HL-60 (cell line): ENCODE results near the gene HMCN2.

Source experiments
- GABPA ChIP-seq: IDR thresholded peaks from 2 replicates; pipeline ENCODE4 v1.6.1; 2012; ENCODE audit warnings: low read depth
- POLR2AphosphoS5 ChIP-seq: IDR thresholded peaks from 2 replicates; pipeline ENCODE4 v1.6.1; 2012; ENCODE audit warnings: low read depth
- REST ChIP-seq: IDR thresholded peaks from 2 replicates; pipeline ENCODE4 v1.6.1; 2012; ENCODE audit warnings: low read depth; ENCODE audit not compliant: insufficient replicate concordance
- SPI1 ChIP-seq: IDR thresholded peaks from 2 replicates; pipeline ENCODE4 v1.6.1; 2012; ENCODE audit warnings: low read depth, mild to moderate bottlenecking, borderline replicate concordance
- TF ChIP-seq, protein P1 (sequence below): IDR thresholded peaks from one replicate; pipeline ENCODE4 v1.5.1; 2011; ENCODE audit warnings: low read length, control low read depth, inconsistent platforms; ENCODE audit not compliant: insufficient read depth

- TF ChIP-seq, protein P1, sequence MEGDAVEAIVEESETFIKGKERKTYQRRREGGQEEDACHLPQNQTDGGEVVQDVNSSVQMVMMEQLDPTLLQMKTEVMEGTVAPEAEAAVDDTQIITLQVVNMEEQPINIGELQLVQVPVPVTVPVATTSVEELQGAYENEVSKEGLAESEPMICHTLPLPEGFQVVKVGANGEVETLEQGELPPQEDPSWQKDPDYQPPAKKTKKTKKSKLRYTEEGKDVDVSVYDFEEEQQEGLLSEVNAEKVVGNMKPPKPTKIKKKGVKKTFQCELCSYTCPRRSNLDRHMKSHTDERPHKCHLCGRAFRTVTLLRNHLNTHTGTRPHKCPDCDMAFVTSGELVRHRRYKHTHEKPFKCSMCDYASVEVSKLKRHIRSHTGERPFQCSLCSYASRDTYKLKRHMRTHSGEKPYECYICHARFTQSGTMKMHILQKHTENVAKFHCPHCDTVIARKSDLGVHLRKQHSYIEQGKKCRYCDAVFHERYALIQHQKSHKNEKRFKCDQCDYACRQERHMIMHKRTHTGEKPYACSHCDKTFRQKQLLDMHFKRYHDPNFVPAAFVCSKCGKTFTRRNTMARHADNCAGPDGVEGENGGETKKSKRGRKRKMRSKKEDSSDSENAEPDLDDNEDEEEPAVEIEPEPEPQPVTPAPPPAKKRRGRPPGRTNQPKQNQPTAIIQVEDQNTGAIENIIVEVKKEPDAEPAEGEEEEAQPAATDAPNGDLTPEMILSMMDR: no peak
- no peak for TF ChIP-seq GABPA
- TF ChIP-seq POLR2AphosphoS5: no peak
- TF ChIP-seq REST: no peak
- no peak for TF ChIP-seq SPI1
Observed at GRCh38 chr9:130465383-130466096, 200.0 kb downstream of the HMCN2 start.
